T-helper 1 cell treated with Interleukin-12 subunit alpha and Interleukin-12 subunit beta and Interleukin-4 antibody, amounts not matched to agents 30 μg/mL and 1 μg/mL, for 36 hours (primary cell): ENCODE measurements around the gene NOXRED1.

Experiments
- H3K27ac Mint-ChIP-seq: one replicate; pipeline ENCODE4 v1.8.0; 2021; ENCODE audit warnings: mild to moderate bottlenecking, mixed read lengths
- H3K27me3 Mint-ChIP-seq: one replicate; pipeline ENCODE4 v1.8.0; 2021; ENCODE audit warnings: low read depth, mixed read lengths
- H3K36me3 Mint-ChIP-seq: one replicate; pipeline ENCODE4 v1.8.0; 2021; ENCODE audit warnings: low read depth, mixed read lengths
- H3K4me1 Mint-ChIP-seq: one replicate; pipeline ENCODE4 v1.8.0; 2021; ENCODE audit warnings: low read depth, mixed read lengths
- H3K4me3 Mint-ChIP-seq: one replicate; pipeline ENCODE4 v1.8.0; 2021; ENCODE audit warnings: mild to moderate bottlenecking, moderate library complexity, mixed read lengths
- H3K9me3 Mint-ChIP-seq: one replicate; pipeline ENCODE4 v1.8.0; 2021; ENCODE audit warnings: mixed read lengths

Gene NOXRED1, protein sequence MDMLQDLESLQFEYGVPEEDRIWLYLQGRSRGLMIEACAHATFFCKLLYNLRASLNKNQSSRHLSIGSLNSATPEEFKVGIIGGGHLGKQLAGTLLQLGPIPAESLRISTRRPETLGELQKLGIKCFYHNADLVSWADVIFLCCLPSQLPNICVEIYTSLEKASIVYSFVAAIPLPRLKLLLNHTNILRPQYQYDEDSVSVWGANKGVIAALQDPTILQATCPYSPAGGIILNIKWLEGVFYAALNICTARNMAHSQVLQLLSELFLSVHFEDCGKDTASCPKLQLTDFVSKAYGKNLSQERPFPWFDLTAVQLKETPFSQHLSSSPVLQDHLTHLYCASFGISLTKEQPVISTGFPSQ

DNA sequence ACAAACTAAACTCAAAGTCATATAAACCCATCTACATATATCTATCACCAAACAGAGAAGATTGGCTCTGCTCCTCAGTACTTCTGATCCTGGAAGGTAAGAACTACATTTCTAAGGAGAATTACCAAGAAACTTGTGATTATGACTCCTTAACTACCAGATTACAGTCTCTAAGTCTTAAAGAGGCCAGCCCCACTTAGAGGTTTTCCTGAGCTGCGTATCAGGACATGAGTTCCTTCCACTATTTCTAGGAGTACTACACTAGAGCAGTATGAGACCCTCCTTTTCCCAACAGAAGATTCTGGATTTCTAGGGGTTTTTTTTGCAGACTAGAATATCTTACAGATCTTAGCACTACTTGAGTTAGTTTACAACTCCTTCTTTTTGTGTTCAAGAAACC, at the start of gene NOXRED1:
Gene NOXRED1, minus strand, starts transcription at position 101 of the 400 bp plus-strand sequence. CDS start 634 bp downstream, outside the sequence.
- Mint-ChIP-seq H3K4me1 (no peaks in the 10 kb centered on the region), H3K9me3 (peaks cover 16% of the 10 kb centered on the region), H3K4me3 (no peak within 1 kb of the TSS), H3K27me3 (no peaks in the 10 kb centered on the region), H3K27ac (no peak within 1 kb of the TSS), H3K36me3 (peaks cover 49% of the 10 kb centered on the region)

DNA sequence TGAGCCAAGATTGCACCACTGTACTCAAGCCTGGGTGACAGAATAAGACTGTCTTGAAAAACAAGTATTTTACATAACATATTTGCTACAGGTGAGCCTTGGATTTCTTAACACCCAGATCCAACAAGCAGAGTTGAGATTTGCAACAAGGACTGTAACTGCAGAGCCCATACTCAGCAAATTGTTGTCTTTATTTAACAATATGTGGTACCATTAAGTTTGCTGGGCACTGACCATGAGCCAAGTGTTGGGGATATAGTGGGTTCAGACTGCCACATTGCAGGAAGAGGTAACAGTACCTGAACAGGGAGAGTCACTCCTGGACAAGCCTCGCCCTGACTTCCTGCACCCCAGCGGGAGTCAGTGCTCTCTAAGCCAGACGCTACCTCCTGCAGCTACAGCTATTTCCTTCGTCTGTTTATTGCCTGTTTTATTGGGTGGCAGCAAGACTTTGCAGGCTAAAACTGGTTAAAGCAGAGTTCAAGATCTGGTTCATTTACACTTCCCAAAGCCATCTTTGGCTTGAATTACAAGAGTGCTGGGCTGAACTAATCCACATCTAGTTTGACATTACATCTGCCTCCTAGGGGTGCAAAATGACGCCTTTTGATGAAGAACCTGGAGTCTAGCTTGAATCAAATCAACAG, 47.0 kb upstream of the NOXRED1 start:
- Mint-ChIP-seq H3K36me3 (peaks cover 25% of the 10 kb centered on the region), H3K9me3 (no peaks in the 10 kb centered on the region), H3K4me1 (no peaks in the 10 kb centered on the region), H3K27me3 (no peaks in the 10 kb centered on the region), H3K4me3 (no peak overlapping the region), H3K27ac (no peak overlapping the region)

DNA sequence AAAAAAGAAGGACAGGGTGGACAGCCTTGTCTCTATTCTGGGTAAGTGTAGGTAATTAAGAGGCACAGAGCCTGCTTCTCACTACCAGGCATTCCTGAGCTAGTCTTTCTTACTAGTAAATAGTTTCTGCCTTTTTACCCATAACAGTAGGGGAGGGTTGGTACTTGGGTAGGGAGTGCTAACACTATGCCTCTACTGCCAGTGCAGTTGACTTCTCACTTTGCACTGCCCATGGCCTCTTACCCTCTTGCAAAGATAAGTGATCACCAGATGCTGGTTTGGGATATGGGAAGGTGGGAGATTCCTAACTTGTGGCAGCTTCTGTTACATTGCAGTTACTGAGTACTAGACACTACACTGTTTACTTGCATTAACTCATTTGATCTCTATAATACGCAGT, 46.2 kb upstream of the NOXRED1 start:
- Mint-ChIP-seq H3K4me1 (peaks cover 1% of the 10 kb centered on the region), H3K4me3 (no peak overlapping the region)

DNA sequence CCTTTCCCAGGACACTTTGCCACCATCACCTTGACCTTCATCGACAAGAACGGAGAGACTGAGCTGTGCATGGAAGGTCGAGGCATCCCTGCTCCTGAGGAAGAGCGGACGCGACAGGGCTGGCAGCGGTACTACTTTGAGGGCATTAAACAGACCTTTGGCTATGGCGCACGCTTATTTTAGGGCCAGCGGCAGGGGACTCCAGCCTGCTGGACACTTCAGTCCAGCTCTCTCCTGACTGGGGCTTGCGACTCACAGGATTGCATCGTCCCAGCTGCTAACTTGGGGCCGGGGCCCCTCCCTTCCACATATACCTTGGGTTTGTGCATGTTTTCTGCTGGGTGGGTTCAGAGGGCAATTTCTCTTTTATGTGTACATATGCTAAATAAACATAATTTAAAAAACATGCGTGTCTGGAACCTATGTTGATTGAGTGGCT, 45.8 kb upstream of the NOXRED1 start:
- Mint-ChIP-seq H3K27me3 (no peaks in the 10 kb centered on the region), H3K4me3 (no peak overlapping the region), H3K9me3 (no peaks in the 10 kb centered on the region), H3K4me1 (peaks cover 1% of the 10 kb centered on the region), H3K27ac (no peak overlapping the region), H3K36me3 (peaks cover 32% of the 10 kb centered on the region)

More for the DNA sequence above, 46.2 kb upstream of the NOXRED1 start:
- H3K36me3 Mint-ChIP-seq, result peaks cover 32% of the 10 kb centered on the region
- H3K27me3 Mint-ChIP-seq, result no peaks in the 10 kb centered on the region
- no peaks in the 10 kb centered on the region for H3K9me3 Mint-ChIP-seq
- H3K27ac Mint-ChIP-seq, result no peak overlapping the region

DNA sequence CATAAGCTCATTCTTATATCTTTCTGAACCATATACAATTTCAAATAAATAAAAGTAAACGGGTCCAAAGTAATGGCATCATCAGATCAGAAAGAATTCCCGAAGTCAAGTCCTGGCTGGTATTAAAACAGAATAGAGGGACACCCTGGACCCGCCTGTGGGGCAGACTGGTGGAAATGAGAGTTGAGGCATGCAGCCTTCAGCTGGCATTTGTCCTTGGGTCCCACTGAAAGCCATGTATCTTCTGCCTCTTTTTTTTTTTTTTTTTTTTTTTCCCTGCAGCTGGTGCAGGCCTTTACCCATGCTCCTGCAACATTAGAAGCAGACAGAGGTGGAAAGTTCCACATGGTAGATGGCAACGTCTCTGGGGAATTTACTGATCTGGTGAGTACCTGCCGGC, 44.5 kb upstream of the NOXRED1 start:
- no peaks in the 10 kb centered on the region for H3K27me3 Mint-ChIP-seq
- no peak overlapping the region for H3K27ac Mint-ChIP-seq
- H3K4me1 Mint-ChIP-seq, result peaks cover 1% of the 10 kb centered on the region
- no peaks in the 10 kb centered on the region for H3K9me3 Mint-ChIP-seq
- H3K4me3 Mint-ChIP-seq, result no peak overlapping the region
- H3K36me3 Mint-ChIP-seq, result peaks cover 40% of the 10 kb centered on the region

DNA sequence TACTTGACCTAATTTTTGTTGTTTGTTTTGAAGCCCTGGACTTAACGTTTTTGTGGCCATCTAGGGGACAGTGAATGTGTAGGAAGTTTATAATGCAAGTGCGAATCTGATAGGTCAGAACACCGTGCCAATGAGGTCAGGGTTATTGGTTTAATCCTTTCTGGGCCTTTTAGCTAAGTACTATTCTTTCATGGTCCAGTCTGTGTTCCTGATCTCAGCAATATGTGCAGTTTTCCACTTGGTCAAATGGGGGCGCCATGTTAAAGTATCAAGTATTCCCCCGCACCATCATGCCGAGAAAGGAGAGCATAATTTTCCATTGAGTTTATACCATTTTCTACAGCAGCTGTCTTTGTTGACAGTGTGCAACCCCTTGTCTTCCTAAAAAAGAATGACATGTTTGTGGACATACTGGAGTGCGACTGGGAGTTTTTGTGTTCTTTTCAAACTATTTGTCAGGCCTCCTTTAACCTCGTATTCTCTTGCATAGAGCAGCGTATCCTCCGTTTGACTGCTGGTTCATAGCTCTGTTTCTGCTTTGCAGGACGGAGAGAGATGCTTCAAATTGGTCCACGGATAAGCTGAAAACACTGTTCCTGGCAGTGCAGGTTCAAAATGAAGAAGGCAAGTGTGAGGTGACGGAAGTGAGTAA, 35.9 kb upstream of the NOXRED1 start:
- Mint-ChIP-seq H3K27me3 (no peaks in the 10 kb centered on the region), H3K4me1 (peaks cover 34% of the 10 kb centered on the region), H3K9me3 (no peaks in the 10 kb centered on the region), H3K36me3 (peaks cover 38% of the 10 kb centered on the region), H3K27ac (peak overlapping the region; percentile 99), H3K4me3 (peak overlapping the region; percentile 100)

DNA sequence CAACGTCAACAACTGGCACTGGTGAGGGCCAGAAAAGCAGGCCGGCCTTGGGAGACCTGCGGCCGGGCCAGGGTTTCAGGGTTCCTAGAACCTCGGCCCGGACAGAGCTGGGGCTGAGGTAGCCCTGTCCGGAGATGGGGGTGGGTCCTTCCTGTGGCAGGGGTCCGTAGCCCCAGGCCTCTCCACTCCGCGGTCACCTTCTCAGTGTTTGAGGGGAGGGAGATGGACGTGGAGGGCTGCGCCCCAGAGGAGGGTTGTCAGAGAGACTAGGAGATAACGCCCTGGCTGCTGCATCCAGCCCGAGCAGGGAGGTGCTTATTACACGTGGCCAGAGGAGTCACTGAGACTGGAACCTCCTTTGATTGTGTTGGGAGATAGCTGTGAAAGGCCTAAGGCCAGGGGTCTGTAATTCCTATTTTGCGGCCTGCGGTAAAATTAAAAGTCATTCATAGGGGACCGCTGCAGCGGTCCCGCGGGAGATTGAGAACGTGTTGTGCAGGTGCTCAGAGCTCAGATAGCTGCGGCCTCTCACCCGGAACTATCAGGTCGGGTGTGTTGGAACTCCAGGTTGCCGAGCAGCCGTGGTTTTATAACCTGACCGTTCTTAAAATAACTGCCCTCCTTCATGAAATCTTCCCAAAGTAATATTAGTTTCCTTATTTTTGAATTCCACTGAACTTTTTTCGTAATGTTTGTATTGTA, 35.1 kb upstream of the NOXRED1 start:
- H3K4me1 Mint-ChIP-seq, result peaks cover 34% of the 10 kb centered on the region

GRCh38 chr14:77457522-77458248, 34.4 kb upstream of the NOXRED1 start, which contains the start of the genes AHSA1 and VIPAS39:
AHSA1 (plus strand) TSS chr14:77458093; CDS start chr14:77458190, 97 bp downstream.
VIPAS39 (minus strand) TSS chr14:77457601; CDS start chr14:77454102, 3,499 bp downstream.
- Mint-ChIP-seq H3K36me3 (peaks cover 31% of the 10 kb centered on the region), H3K27ac (peak within 1 kb of the TSS; percentile 99), H3K27me3 (no peaks in the 10 kb centered on the region), H3K4me3 (peak within 1 kb of the TSS; percentile 100), H3K4me1 (peaks cover 34% of the 10 kb centered on the region), H3K9me3 (no peaks in the 10 kb centered on the region)

More for the DNA sequence above, 35.1 kb upstream of the NOXRED1 start:
- peak overlapping the region; percentile 100 for H3K4me3 Mint-ChIP-seq
- peaks cover 33% of the 10 kb centered on the region for H3K36me3 Mint-ChIP-seq
- H3K9me3 Mint-ChIP-seq, result no peaks in the 10 kb centered on the region
- peak overlapping the region; percentile 99 for H3K27ac Mint-ChIP-seq
- H3K27me3 Mint-ChIP-seq, result no peaks in the 10 kb centered on the region

GRCh38 chr14:77457115-77457521, 33.8 kb upstream of the NOXRED1 start:
- Mint-ChIP-seq H3K4me1 (peaks cover 34% of the 10 kb centered on the region), H3K4me3 (peak overlapping the region; percentile 100), H3K9me3 (no peaks in the 10 kb centered on the region)

GRCh38 chr14:77455966-77456640, 32.8 kb upstream of the NOXRED1 start:
- Mint-ChIP-seq H3K27ac (no peak overlapping the region), H3K36me3 (peaks cover 29% of the 10 kb centered on the region), H3K4me3 (peak overlapping the region; percentile 100), H3K4me1 (peaks cover 32% of the 10 kb centered on the region), H3K27me3 (no peaks in the 10 kb centered on the region), H3K9me3 (no peaks in the 10 kb centered on the region)

More at GRCh38 chr14:77457115-77457521, 33.8 kb upstream of the NOXRED1 start:
- Mint-ChIP-seq H3K27ac (peak overlapping the region; percentile 99), H3K27me3 (no peaks in the 10 kb centered on the region), H3K36me3 (peaks cover 29% of the 10 kb centered on the region)

DNA sequence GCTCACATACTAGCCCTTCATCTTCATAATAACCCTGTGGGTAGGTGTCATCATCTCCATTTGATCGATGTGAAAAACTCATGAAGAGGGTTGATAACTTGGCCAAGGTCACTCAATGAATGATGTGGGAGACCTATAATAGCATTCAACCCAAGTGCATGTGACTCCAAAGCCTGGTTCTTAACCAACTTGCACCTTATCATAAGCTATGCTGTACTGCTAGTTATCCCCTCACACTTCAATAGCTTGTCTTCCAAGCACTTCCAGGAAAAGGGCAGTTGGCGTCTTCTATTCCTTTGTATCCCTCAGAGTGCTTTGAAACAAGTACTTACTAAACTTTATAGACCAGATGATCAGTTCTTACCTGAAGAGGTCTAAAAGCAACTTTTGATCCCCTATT, 18.9 kb upstream of the NOXRED1 start:
- Mint-ChIP-seq H3K9me3 (no peaks in the 10 kb centered on the region), H3K27ac (no peak overlapping the region), H3K36me3 (peaks cover 31% of the 10 kb centered on the region), H3K4me3 (no peak overlapping the region), H3K27me3 (no peaks in the 10 kb centered on the region), H3K4me1 (no peaks in the 10 kb centered on the region)

DNA sequence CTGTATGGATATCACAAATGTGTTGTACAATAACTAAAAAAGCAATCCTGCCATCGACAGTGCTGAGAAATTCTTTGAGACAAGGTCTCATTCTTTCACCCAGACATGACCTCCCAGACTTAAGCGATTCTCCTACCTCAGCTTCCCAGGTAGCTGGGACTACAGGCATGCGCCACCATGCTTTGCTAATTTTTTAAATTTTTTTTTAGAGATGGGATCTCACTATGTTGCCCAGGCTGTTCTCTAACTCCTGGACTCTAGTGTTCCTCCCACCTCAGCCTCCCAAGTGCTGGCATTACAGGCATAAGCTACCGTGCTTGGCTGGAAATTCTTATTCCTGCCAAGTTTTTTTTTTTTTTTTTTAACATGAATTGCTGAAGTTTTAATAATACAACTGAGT, 16.5 kb upstream of the NOXRED1 start:
- Mint-ChIP-seq H3K4me1 (no peaks in the 10 kb centered on the region), H3K27ac (no peak overlapping the region), H3K4me3 (no peak overlapping the region), H3K36me3 (peaks cover 46% of the 10 kb centered on the region), H3K27me3 (no peaks in the 10 kb centered on the region), H3K9me3 (no peaks in the 10 kb centered on the region)

GRCh38 chr14:77438596-77438995, 15.3 kb upstream of the NOXRED1 start:
- Mint-ChIP-seq H3K4me3 (no peak overlapping the region), H3K9me3 (no peaks in the 10 kb centered on the region), H3K4me1 (no peaks in the 10 kb centered on the region), H3K36me3 (peaks cover 52% of the 10 kb centered on the region), H3K27ac (no peak overlapping the region), H3K27me3 (no peaks in the 10 kb centered on the region)
